ENCODE measurements around the gene ZNF326. TPM values are rescaled to one million over a fixed set of nuclear protein-coding genes. Genes with fewer than 3 reads are reported as not detected.

Gene ZNF326
- total and polyA plus RNA-seq, 2 of the 8 experiments (the other 6 are each of a cell fraction or from before 2014, with no cell fraction given): 12.2 to 30.6 TPM

DNA sequence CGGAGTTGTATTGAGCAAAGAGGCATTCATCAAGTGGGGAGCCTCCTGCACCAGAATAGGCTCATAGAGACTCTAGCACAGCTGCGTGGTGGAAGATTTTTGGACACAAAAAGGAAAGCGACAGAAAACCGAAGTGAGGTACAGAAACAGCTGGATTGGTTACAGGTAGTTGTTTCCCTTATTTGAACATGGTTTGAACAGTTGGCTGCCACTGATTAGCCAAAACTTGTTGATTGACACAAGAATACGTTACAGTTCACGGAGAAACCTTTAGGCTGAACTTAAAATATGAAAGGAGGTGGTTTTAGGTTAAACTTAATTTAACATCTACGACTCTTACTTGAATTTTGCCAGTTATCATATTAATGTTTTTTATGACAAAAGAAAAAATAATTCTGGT, 89.1 kb downstream of the ZNF326 start (continued):
- TF ChIP-seq CHD7 (IDR thresholded peaks at IDR 0.05; ENCODE audit: insufficient replicate concordance, low read length) (no peak), EZH2 (IDR thresholded peaks at IDR 0.05; ENCODE audit: low read depth, low read length, severe bottlenecking) (no peak), SP1 (IDR thresholded peaks at IDR 0.05; ENCODE audit: low read depth, low read length) (no peak), POLR2AphosphoS5 (IDR thresholded peaks at IDR 0.05; ENCODE audit: low read depth, low read length) (no peak), BACH1 (IDR thresholded peaks at IDR 0.05; ENCODE audit: low read length) (no peak), BCL11A (IDR thresholded peaks at IDR 0.05; ENCODE audit: low read depth in 2 of 2, low read length in 2 of 2) (no peak), JUN (IDR thresholded peaks at IDR 0.05; ENCODE audit: low read depth, low read length) (no peak), HDAC2 (IDR thresholded peaks at IDR 0.05; ENCODE audit: borderline replicate concordance in 1 of 2, low read depth in 2 of 2, low read length in 2 of 2) (no peak), SIRT6 (IDR thresholded peaks at IDR 0.05; ENCODE audit: low read length) (no peak)

All from H1 (cell line).